GM18517 (cell line): ENCODE data around the gene MAN2C1.
"Not testable (repeated sequence)": the region's sequence is repeated elsewhere in the genome, so short reads cannot be mapped to it uniquely, and the experiment has no call there.

ENCODE experiments used
- ATAC-seq: cut with Tn5 transposase; IDR thresholded peaks from one replicate; pipeline ENCODE4 v1.9.1; 2021; ENCODE audit warnings: mild to moderate bottlenecking, moderate library complexity; ENCODE audit not compliant: unreplicated experiment

The MAN2C1 gene

DNA sequence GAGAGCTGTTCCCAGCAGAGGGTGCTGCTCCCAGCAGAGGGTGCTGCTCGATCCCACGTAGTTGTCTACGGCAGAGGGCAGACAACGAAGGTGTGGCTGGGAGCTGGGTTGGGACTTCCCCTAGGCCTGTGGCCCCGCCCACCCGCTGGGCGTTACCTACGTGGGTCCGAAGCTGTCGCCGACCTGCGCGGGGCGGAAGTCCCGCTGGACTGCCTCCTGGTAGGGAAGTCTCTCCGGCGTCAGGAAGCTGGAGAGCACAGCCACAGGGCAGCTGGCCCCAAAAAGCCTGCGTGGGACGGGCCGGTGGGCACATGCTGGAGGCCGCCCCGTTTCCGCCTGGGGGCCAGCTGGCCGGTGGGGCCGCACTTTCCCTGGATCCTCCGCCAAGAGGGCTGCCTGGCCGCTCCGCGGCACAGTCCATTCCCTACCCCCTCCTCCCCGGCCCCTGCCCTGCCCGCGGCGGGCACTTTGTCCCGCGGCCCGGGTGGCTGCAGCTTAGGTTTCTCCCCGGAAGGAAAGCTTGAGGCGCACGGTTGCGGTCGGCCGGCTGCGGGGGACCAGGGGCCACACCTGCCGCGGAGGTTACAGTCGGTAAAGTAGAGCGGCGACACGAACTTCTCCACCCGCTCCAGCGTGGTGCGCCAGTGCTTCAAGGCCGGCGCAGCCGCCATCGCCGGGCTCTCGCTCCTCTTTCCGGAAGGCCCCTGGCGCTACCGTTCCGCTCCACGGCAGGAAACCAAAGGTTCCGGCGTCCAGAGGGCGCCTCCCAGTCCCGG, at the start of gene MAN2C1:
MAN2C1 (minus strand) TSS at position 695 of the 776 bp plus-strand sequence; CDS start at position 671, 24 bp downstream.
- ATAC-seq, result peak; percentile 84

DNA sequence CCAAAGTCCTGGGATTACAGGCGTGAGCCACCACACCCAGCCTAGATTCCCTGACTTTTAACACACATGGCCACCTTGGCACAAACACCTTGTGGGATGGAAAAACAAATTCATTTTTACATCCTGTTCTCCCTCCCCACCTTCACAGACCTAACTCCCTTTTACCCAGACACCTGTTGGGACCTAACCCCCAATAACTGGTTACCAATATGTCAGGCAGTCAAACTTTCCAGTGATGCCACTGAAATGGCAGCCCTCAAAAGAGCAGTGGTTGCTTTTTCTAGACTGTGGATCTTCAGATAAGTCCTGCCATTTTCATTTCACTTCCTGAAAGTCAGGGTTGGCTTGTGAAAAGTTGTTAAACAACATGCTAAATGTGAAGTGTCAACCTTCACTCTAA, 48.2 kb upstream of the MAN2C1 start:
- ATAC-seq, result no peak

- ATAC-seq, result no peak
Measured at GRCh38 chr15:75410196-75410595, 41.8 kb upstream of the MAN2C1 start.

DNA sequence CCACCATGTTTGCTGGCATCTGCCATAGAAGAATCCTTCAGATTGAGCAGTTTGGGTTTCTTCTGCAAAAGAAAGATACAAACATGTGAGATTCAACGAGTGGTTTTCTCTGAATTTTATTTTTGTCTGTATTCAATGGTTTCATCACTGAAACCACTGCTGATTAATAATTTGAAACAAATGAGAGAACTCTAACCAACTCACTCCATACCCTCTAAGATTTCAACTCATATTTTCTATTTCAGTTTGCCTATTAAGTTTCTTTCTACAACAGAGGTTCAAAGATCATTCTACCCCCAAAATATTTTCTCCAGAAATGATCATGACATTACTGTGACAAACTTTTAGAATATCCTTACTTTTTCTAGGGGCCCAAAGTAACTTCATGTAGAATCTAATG, 38.7 kb upstream of the MAN2C1 start:
- no peak for ATAC-seq

GRCh38 chr15:75403892-75404291, 35.5 kb upstream of the MAN2C1 start:
- no peak for ATAC-seq

GRCh38 chr15:75397494-75397893, 29.1 kb upstream of the MAN2C1 start:
- ATAC-seq, result no peak

- no peak for ATAC-seq
Measured at GRCh38 chr15:75389791-75390382, 21.5 kb upstream of the MAN2C1 start.

GRCh38 chr15:75383986-75384385, 15.6 kb upstream of the MAN2C1 start:
- ATAC-seq, result not testable (repeated sequence)

DNA sequence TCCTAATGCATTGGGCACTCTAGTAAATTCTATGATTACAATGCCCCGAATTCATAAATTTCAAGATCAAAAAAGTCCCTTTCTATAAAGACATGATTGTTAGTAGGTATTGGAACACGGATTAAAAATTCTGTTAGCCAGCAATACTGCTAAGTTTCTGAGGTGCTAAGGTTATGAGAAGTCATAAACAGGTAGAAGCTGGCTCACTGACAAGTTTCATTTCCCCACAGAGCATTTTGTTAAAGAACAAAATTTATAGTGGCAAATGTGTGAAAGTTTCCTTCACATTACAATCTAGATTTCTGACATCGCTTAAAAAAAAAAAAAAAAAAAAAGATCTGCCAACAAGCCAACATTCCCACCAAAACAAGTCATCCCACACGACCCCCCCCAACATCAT, 12.4 kb upstream of the MAN2C1 start:
- no peak for ATAC-seq

DNA sequence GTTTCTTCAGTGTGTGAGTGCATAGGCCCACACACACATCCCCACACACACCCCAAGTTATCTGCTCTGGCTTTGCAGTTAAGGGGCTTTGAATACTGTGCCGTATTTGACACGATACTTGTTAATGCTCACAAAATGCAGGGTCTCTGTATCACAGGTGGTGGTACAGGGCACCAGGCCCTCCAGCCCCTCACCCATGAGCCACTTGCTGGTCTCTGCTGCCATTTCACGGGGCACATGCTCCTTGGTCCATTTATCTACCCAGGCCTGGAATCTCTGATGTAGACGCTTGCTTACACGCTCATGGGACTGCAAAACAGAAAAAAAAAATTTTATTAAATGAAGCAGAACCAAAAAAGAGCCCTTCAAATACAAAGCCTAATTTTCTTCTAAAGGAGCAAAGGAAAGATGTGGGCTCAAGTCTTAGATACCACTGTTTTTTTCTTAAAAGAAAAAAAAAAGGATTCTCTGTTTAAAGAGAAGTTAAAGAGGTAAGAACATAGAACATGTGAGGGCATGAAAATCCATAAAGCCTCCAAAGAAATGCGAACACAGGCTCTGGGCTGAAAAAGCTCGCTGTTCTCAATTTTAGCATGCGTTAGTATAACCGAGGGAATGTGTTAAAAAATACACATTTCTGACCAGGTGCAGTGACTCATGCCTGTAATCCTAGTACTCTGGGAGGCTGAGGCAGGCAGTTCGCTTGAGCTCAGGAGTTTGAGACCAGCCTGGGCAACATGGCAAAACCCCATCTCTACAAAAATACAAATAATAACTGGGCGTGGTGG, 3.7 kb upstream of the MAN2C1 start:
- ATAC-seq, result no peak

- ATAC-seq, result no peak
Measured at GRCh38 chr15:75371486-75371885, 3.1 kb upstream of the MAN2C1 start.

DNA sequence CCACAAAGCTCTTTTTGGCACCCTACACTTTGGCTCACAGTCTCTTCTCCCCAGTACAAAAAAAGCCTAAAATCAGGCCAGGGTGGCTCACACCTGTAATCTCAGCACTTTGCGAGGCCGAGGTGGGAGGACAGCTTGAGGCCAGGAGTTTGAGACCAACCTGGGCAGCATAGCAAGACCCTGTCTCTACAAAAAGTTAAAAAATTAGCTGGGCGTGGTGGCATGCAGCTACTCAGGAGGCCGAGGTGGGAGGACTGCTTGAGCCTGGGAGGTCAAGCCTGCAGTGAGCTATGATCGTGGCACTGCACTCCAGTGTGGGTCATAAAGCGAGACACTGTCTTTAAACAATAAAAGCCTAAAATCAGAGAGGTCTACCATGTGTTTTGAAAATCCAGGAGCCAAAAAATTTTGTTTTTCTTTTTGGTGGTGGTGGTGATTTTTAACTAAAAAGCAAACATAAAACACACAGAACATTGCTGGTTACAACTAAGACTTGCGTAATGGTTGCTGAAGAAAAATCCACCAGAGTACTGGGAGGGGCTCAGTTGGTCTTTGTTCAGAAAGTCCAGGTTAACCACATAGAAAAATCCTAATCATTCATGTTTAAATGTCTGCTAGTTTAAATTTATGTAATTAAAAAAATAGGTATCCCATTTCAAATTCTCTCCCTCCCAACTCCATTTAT, 1.6 kb upstream of the MAN2C1 start:
- no peak for ATAC-seq

DNA sequence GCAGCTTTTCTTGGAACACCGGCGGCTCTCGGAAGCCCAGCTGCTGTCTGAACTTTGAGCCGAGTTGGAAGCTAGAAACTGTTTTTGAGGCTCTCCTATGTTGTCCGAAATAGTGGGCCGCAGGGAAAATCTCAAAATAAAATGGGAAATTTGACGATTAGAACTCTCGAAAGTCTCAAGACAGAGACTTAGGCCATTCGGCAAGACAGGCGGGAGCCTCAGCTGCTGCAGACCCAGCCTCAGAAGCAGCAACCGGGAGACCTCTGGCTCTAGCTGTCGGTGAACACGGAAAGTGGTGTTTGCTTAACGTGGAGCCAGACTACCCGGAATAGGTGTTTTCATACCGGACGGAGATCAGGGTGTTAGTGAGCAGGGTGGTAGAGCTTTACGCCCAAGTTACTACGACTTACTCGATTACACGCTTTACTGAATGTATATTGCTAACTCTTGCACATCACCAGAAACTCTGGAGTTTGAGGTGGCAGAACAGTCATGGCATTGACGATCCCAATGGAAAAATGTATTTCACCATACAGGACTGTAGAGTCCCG, 357 bp upstream of the MAN2C1 start:
- ATAC-seq, result no peak

- ATAC-seq, result no peak
Measured at GRCh38 chr15:75367406-75367912, 948 bp downstream of the MAN2C1 start.

GRCh38 chr15:75367006-75367405, 1.4 kb downstream of the MAN2C1 start:
- ATAC-seq, result no peak

DNA sequence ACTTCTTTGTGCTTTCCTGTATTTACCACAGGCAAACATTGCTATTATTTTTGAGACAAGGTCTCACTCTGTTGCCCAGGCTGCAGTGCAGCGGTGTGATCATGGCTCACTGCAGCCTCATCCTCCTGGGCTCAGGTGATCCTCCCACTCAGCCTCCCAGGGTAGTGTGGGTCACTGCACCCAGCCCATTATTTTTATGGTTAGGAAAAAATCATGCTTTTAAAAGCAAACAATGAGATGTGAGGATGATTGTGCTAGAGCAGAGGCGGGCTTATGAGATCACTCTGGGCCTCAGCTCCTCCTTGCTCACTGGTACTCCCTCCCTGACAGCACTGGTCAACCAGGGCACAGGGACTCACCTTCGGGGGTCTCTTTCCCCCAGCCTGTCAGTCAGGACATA, 2.2 kb downstream of the MAN2C1 start:
- ATAC-seq, result no peak

DNA sequence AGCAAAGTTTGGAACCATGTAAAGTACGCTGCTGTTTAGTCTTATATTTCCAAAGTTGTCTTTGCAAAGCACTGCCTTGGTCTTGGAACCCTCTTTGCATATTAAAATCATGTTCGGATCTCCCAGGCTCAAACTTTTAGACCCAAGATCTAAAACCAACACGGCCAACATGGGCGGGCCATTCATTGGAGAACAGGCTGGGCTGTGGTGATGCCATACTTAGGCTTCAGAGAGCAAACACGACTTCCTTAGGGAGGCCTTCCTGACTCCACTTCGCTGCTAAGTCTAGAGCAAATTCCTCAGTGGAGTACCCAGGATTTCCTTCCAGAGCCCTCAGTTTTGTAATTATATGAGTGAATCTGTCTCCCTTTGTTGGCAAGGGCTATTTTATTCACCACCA, 3.5 kb downstream of the MAN2C1 start:
- ATAC-seq, result no peak

DNA sequence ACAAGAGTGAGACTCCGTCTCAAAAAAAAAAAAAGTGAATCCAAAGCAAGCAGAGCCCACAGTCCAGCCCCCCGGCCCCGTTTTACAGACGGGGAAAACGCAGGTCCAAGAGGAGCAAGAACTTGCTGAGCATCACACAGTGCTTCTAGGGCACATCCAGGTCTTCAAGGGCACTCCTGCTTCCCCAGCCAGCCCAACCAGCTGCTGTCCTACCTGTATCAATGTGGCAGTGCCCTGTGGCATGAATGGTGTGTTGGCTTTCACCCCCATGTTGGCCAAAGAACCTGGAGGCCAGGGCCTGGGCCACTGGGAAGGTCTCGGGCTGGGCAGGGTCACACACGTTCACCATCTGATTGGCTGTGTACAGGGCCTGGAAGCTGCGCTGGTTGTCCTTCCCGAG, 4.6 kb downstream of the MAN2C1 start:
- no peak for ATAC-seq

- ATAC-seq, result no peak
Measured at GRCh38 chr15:75362642-75363249, 5.7 kb downstream of the MAN2C1 start.

GRCh38 chr15:75361989-75362641, 6.3 kb downstream of the MAN2C1 start:
- ATAC-seq, result no peak
